GM19193 (cell line): ENCODE measurements around the gene ERI2.

Experiments
- POLR2A ChIP-seq: IDR thresholded peaks from 4 replicates; pipeline ENCODE4 v1.6.1; 2011; ENCODE audit not compliant: insufficient read depth, insufficient read length; ENCODE audit errors: extremely low read depth

ERI2 gene

GRCh38 chr16:20806168-20807050, at the start of gene ERI2, which contains the start of gene REXO5:
ERI2 (minus strand) TSS chr16:20806472; CDS start chr16:20806430, 42 bp downstream.
REXO5 (plus strand) TSS chr16:20806527; CDS start chr16:20806954, 427 bp downstream.
- TF ChIP-seq POLR2A = peak; percentile 84

DNA sequence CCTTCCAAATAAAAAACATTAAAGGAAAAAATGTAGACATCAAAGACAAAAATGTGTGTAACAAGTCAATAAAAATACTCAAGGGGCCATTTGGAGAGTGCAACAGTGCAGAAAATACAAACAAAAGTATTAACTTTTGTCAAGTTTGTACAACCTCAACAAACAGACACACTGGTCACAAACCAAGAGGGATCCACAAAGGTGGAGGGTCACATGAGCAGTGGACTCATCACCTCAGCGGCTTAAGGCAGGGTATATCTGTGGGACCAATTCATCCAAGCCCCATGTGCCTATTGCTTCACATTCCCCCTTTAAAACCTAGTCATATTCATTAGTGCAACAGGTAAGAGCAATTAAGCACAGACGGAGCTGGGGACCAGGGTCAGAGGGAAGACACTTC, 48.7 kb upstream of the ERI2 start:
- no peak for TF ChIP-seq POLR2A

- no peak for TF ChIP-seq POLR2A
Measured at GRCh38 chr16:20853981-20854620, 47.8 kb upstream of the ERI2 start.

DNA sequence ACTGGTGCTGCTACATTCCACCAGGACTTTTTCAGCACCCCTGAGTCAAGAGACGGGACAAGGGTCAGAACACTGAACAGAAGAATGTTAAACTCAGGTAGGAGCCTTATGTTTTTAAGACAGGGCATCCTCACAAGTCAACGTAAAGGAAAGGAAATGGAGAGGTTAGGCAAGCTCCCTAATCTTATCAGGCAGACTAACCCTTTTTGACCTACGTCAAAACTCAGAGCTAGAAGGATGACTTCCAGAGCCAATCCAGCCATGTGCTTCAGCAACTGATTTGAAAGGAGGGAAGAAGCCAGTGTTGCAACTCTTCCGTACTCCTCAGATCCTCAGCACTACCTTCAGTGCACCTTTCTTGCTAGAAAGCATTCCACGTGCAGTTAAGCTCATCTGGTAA, 46.9 kb upstream of the ERI2 start:
- no peak for TF ChIP-seq POLR2A

GRCh38 chr16:20851601-20852000, 45.3 kb upstream of the ERI2 start:
- no peak for TF ChIP-seq POLR2A

- no peak for TF ChIP-seq POLR2A
Measured at GRCh38 chr16:20850981-20851380, 44.7 kb upstream of the ERI2 start.

DNA sequence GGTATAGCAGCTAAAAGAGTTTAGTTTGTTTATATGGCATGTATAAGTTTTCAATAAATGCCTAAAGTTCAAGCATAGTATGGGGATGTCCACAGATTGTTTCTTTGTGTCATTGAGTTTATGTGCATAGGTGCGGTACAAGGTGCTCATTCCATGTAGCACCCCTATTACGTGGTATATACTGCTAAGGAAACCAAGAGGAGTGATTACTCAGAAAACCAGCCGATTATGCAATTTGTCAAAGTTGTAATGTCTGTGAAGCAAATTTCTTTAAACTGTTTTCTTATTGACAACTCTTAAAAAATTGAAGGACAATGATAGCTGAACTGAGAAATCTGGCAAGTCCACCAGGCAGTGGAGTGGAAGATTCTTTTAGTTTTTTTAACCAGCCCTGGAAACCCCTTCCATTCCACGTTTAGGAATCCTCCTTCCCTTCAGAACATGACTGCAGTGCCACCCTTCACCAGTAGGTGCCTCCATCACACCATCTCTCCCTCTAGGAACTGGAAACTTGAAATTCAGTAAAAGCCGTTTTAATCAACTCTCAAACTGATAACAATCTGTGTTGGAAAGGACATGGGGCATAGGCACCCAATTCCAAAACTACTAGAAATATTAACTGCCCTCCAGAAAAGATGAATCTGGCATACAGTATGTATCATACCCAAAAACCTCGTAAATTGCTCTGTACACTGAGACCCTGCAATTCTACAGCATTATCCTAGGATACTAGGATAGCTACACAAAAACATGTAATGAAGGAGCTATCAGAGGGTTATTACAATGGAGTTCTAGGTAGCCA, 43.5 kb upstream of the ERI2 start:
- no peak for TF ChIP-seq POLR2A

- no peak for TF ChIP-seq POLR2A
Measured at GRCh38 chr16:20847550-20847949, 41.3 kb upstream of the ERI2 start.

DNA sequence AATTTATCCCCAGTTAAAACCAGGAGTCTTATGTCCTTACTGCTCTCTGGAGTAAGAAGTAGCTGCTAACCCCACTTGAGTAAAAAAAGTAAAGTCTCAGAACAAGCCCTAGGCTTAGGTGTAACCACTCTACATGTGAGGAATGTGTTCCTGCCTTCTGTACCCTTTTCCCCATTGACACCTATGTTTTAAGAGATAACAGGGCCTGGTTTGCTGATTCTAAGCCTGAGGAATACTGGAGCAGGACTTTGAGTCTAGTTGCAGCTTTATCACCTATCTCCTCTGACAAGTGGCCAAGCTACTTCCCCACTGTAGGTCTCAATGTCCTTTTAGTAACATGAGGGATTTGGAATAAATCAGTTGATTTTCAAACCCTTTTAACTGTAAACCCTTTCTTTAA, 40.3 kb upstream of the ERI2 start:
- no peak for TF ChIP-seq POLR2A

- TF ChIP-seq POLR2A = no peak
Measured at GRCh38 chr16:20846030-20846429, 39.8 kb upstream of the ERI2 start.

DNA sequence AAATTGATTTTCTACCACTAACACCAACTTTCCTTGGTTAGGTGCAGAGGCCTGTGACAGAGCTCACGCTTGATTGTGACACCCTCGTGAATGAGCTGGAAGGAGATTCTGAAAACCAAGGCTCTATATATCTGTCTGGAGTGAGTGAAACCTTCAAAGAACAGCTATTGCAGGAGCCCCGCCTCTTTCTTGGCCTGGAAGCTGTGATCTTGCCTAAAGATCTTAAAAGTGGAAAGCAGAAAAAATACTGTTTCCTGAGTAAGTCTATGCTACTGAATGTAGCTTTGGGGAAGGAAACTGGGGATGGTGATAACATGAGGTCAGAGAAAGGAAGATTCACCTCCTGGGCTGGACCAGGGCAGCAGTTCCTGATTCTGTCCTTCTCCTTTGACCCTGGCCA, 38.3 kb upstream of the ERI2 start:
- TF ChIP-seq POLR2A = no peak

DNA sequence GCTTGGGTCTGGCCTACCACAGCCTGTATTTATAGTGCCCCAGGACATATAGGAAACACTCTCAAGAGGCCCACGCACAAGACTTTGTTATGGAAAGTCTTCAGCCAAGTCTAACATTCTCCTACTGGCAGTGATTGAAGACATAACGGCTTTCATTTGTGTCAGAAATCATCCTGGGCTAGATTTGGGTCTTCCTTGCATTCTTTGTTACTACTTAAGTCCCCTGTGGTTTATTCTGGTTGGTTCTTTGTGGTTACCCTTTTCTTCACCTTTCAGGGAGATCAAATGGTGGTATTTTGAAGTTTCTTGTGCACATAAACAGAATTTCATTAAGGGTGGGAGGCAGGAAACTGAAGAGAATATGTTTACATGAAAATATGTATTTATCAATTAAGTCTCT, 37.8 kb upstream of the ERI2 start:
- no peak for TF ChIP-seq POLR2A

DNA sequence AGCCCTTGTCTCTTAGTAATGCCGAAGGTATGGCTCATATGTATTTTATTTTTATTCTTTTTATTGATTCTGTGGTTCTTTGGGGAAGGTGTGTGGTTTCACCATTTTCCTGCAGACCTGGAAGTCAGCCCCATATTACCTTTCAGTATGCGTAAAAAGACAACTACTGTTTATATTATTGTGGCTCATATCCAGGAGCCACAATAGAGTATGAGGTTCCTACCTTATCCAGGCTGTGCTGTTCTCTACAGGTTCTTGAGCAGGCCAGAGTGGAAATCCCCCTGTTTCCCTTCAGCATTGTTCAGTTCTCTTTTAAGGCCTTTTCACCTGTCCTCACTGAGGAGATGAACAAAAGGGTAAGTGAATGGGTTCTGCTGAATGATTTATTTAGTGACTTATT, 33.2 kb upstream of the ERI2 start:
- no peak for TF ChIP-seq POLR2A

DNA sequence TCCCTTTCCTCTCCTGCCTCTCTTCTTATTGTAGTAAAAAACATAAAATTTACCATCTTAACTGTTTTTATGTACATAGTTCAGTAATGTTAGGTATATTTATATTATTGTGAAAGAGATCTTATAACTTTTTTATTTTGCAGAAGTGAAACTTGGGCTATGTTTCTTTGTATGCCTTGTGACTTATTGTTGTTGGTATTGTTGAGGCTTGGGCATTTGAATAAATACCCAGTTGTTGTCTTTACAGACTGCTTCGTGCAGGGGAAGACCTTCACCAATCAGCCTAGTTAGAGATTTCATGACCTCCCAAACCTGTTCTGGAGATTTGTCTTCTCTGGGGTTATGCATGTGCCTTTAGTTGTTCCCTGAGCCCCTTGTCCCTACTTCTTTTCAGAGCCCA, 32.0 kb upstream of the ERI2 start:
- no peak for TF ChIP-seq POLR2A

GRCh38 chr16:20833086-20833485, 26.8 kb upstream of the ERI2 start:
- no peak for TF ChIP-seq POLR2A
